GM10266 (cell line): ENCODE results near the gene PTK6.

Experiments
- DNase-seq: peaks from one replicate; pipeline ENCODE4 v3.0.0; 2012; ENCODE audit errors: extremely low spot score
- CTCF ChIP-seq: IDR thresholded peaks from 2 replicates; pipeline ENCODE4 v1.5.1; 2012; ENCODE audit warnings: mild to moderate bottlenecking, low read depth; ENCODE audit not compliant: control insufficient read depth, insufficient read depth; ENCODE audit errors: missing control alignments

PTK6 gene

GRCh38 chr20:63529861-63530787, 7.1 kb downstream of the PTK6 start:
- no peak for TF ChIP-seq CTCF
- DNase-seq, result no peak

- DNase-seq, result no peak
- TF ChIP-seq CTCF, result no peak
These were observed 7.9 kb downstream of the PTK6 start for GRCh38 chr20:63529180-63529860.

- TF ChIP-seq CTCF, result no peak
- no peak for DNase-seq
These were observed 10.0 kb downstream of the PTK6 start for GRCh38 chr20:63527184-63527583.

GRCh38 chr20:63525971-63526370, 11.2 kb downstream of the PTK6 start:
- TF ChIP-seq CTCF, result no peak
- DNase-seq, result no peak

GRCh38 chr20:63525185-63525584, 12.0 kb downstream of the PTK6 start:
- no peak for DNase-seq
- TF ChIP-seq CTCF, result no peak

- TF ChIP-seq CTCF, result no peak
- DNase-seq, result no peak
These were observed 14.1 kb downstream of the PTK6 start for GRCh38 chr20:63522981-63523611.
